SK-N-SH (cell line): ENCODE results near the gene ETV3L. TPM values are rescaled to one million over a fixed set of nuclear protein-coding genes. Genes with fewer than 3 reads are reported as not detected.

Experiments used
- CTCF ChIA-PET: fragments of 300-600, 350-600 bp; formaldehyde crosslinking; extraction: SDS; loops from one replicate; lab custom pipeline; 2021; lab: Yijun Ruan, JAX
- POLR2A ChIA-PET: fragments of 350-600 bp; sonication (Branson Sonifier 250); formaldehyde crosslinking; extraction: SDS; loops from one replicate; lab custom pipeline; 2020; ENCODE audit warnings: antibody characterized with exemption, inconsistent platforms; lab: Yijun Ruan, JAX
- DNase-seq: peaks from one replicate; pipeline ENCODE4 v3.0.0; 2012
- H2AFZ ChIP-seq: fragments of 200-600 bp; sonication (generic); 2 replicates; pipeline ENCODE4 v1.8.1; 2016; ENCODE audit warnings: antibody characterized with exemption, mild to moderate bottlenecking, low read depth
- H3F3A ChIP-seq: fragments of 200-600 bp; sonication (generic); replicated peaks from 2 replicates; pipeline ENCODE3; 2016; ENCODE audit warnings: antibody characterized with exemption, mild to moderate bottlenecking; ENCODE audit not compliant: insufficient read depth
- H3K27ac ChIP-seq, 2 experiments: fragments of 200-500 bp in 1 of 2; fragments of 200-600 bp in 1 of 2; sonication (Bioruptor generic) in 1 of 2; sonication (generic), shearing (Covaris generic) in 1 of 2; 2 replicates each; pipeline versions ENCODE4 v1.5.1 to v1.6.1; 2014 to 2016; ENCODE audit warnings: low read depth in 2 of 2, inconsistent platforms in 1 of 2, low read length in 1 of 2, mild to moderate bottlenecking in 1 of 2, mixed read lengths in 1 of 2
- H3K27me3 ChIP-seq: fragments of 200-600 bp; sonication (generic), shearing (Covaris generic); 2 replicates; pipeline ENCODE4 v1.6.1; 2016; ENCODE audit warnings: mixed run types; ENCODE audit not compliant: insufficient read depth
- H3K36me3 ChIP-seq, 2 experiments: fragments of 200-500 bp in 1 of 2; fragments of 200-600 bp in 1 of 2; sonication (Bioruptor generic) in 1 of 2; sonication (generic) in 1 of 2; replicated peaks in 1 of 2; 2 replicates each; pipeline versions ENCODE3 to v1.5.1; 2014 to 2016; ENCODE audit warnings: low read length in 1 of 2, mild to moderate bottlenecking in 1 of 2; ENCODE audit not compliant: insufficient read depth in 2 of 2, control insufficient read depth in 1 of 2
- H3K4me1 ChIP-seq, 2 experiments: fragments of 200-500 bp in 1 of 2; fragments of 200-600 bp in 1 of 2; sonication (Bioruptor generic) in 1 of 2; sonication (generic), shearing (Covaris generic) in 1 of 2; 2 replicates each; pipeline versions ENCODE4 v1.5.1 to v1.6.1; 2014 to 2016; ENCODE audit warnings: low read depth in 1 of 2, low read length in 1 of 2, mixed run types in 1 of 2; ENCODE audit not compliant: insufficient read depth in 2 of 2, control insufficient read depth in 1 of 2
- H3K4me2 ChIP-seq: fragments of 200-600 bp; sonication (generic), shearing (Covaris generic); 2 replicates; pipeline ENCODE4 v1.6.1; 2017; ENCODE audit warnings: mixed run types
- H3K4me3 ChIP-seq, 2 experiments: fragments of 200-500 bp in 1 of 2; fragments of 200-600 bp in 1 of 2; sonication (Bioruptor generic) in 1 of 2; sonication (generic), shearing (Covaris generic) in 1 of 2; 2 replicates each; pipeline versions ENCODE4 v1.5.1 to v1.8.1; 2014 to 2016; ENCODE audit warnings: low read depth in 2 of 2, inconsistent platforms in 1 of 2, low read length in 1 of 2, mild to moderate bottlenecking in 1 of 2, mixed read lengths in 1 of 2, moderate library complexity in 1 of 2
- H3K79me2 ChIP-seq: fragments of 200-600 bp; sonication (generic); 2 replicates; pipeline ENCODE4 v1.8.1; 2017; ENCODE audit warnings: mild to moderate bottlenecking; ENCODE audit not compliant: insufficient read depth
- H3K9ac ChIP-seq: fragments of 200-600 bp; sonication (generic); 2 replicates; pipeline ENCODE4 v1.6.1; 2017; ENCODE audit warnings: mixed run types
- H3K9me2 ChIP-seq: fragments of 200-600 bp; sonication (generic); 2 replicates; pipeline ENCODE4 v1.6.1; 2017; ENCODE audit warnings: mixed run types
- H3K9me3 ChIP-seq: fragments of 200-600 bp; sonication (generic); 2 replicates; pipeline ENCODE4 v1.6.1; 2017; ENCODE audit warnings: mixed run types, mild to moderate bottlenecking, moderate library complexity
- H4K20me1 ChIP-seq: fragments of 200-600 bp; sonication (generic); 2 replicates; pipeline ENCODE4 v1.6.1; 2017; ENCODE audit warnings: mild to moderate bottlenecking, mixed run types; ENCODE audit not compliant: insufficient read depth
- CHD2 ChIP-seq: fragments of 150-350 bp; IDR thresholded peaks from 2 replicates; pipeline ENCODE4 v1.6.1; 2018; ENCODE audit warnings: low read length; ENCODE audit not compliant: partially characterized antibody
- ELF1 ChIP-seq: IDR thresholded peaks from 2 replicates; pipeline ENCODE4 v1.4.0; 2012
- EZH2phosphoT487 ChIP-seq: fragments of 200-600 bp; sonication (generic); IDR thresholded peaks from 2 replicates; pipeline ENCODE4 v1.6.1; 2017; ENCODE audit warnings: low read depth, mixed run types, mild to moderate bottlenecking, antibody characterized with exemption, moderate library complexity, borderline replicate concordance
- FOXJ3 ChIP-seq: sonication (generic); formaldehyde crosslinking; IDR thresholded peaks from 2 replicates; pipeline ENCODE4 v1.5.1; 2020; ENCODE audit warnings: mild to moderate bottlenecking, missing genetic modification reagents
- GABPA ChIP-seq: IDR thresholded peaks from 2 replicates; pipeline ENCODE4 v1.4.0; 2012; ENCODE audit warnings: low read depth, mild to moderate bottlenecking
- JUND ChIP-seq: IDR thresholded peaks from 2 replicates; pipeline ENCODE4 v1.4.0; 2012
- MAX ChIP-seq: IDR thresholded peaks from 2 replicates; pipeline ENCODE4 v1.4.0; 2012; ENCODE audit warnings: low read depth
- MEF2A ChIP-seq: IDR thresholded peaks from 2 replicates; pipeline ENCODE4 v1.4.0; 2012; ENCODE audit warnings: low read depth, borderline replicate concordance
- MXI1 ChIP-seq: IDR thresholded peaks from 2 replicates; pipeline ENCODE4 v1.6.1; 2012; ENCODE audit warnings: mild to moderate bottlenecking, low read depth, low read length, improper control_type of control experiment
- PBX3 ChIP-seq: IDR thresholded peaks from 2 replicates; pipeline ENCODE4; 2012
- POLR2AphosphoS5 ChIP-seq: IDR thresholded peaks from 2 replicates; pipeline ENCODE4 v1.6.1; 2012; ENCODE audit warnings: low read depth, low read length
- RCOR1 ChIP-seq: fragments of 150-350 bp; IDR thresholded peaks from 2 replicates; pipeline ENCODE4 v1.6.1; 2017; ENCODE audit warnings: antibody characterized with exemption, low read length
- RFX5 ChIP-seq: IDR thresholded peaks from 2 replicates; pipeline ENCODE4 v1.6.1; 2012; ENCODE audit warnings: mild to moderate bottlenecking, improper control_type of control experiment, low read length
- TCF12 ChIP-seq: IDR thresholded peaks from 2 replicates; pipeline ENCODE4 v1.4.0; 2012
- USF2 ChIP-seq: fragments of 150-350 bp; IDR thresholded peaks from 2 replicates; pipeline ENCODE4 v1.6.1; 2017; ENCODE audit warnings: antibody characterized with exemption, low read length, low read depth, borderline replicate concordance
- YY1 ChIP-seq: IDR thresholded peaks from 2 replicates; pipeline ENCODE4 v1.4.0; 2012; ENCODE audit warnings: low read depth, mild to moderate bottlenecking
- WGBS: methylation state at CpG from one replicate; pipeline ENCODE4 v1.1.6; 2017; ENCODE audit warnings: low lambda C conversion rate; 5-methylcytosine and 5-hydroxymethylcytosine counted together
- polyA plus RNA-seq, 3 experiments: library from polyadenylated mRNA; depleted of rRNA; stranded (reverse); fragments of >200 nt; gene quantifications; 2 replicates each; pipeline ENCODE4 v1.2.3, GENCODE V29; 2012
- TF ChIP-seq, protein P1 (sequence below): IDR thresholded peaks from 2 replicates; pipeline ENCODE4 v1.4.0; 2012; ENCODE audit warnings: low read depth, borderline replicate concordance
- TF ChIP-seq, protein P2 (sequence below): IDR thresholded peaks from 2 replicates; pipeline ENCODE4 v1.6.1; 2012; ENCODE audit warnings: mild to moderate bottlenecking, low read depth, low read length, moderate library complexity

ETV3L gene
- polyA plus RNA-seq, 1 of the 3 experiments (the other 2 are of a cell fraction), result not detected

DNA sequence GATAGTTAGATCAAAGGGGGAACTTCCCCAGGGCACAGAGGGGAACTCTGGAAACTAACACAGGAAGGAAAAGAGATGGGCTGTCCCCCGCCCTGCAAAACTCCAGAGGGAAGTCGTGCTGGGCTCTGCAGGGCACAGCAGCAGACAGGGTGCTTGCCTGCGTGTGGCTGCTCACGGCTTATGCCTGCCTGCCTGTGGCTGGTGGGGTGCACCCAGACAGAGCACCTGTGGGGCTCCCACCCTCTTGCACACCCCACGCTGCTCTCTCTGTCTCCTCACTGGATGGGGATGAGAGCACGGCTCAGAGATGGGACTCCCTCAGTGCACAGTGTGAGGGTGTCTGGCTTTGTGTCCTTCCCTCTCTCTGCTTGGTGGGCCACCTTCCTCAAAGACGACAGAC is 13.5 kb upstream of the ETV3L start:
- H3F3A ChIP-seq, result no peaks in the 10 kb centered on the region
- H3K27me3 ChIP-seq, result no peaks in the 10 kb centered on the region
- TF ChIP-seq CHD2 (no peak), FOXJ3 (CRISPR knock-in tag) (no peak), JUND (no peak), MEF2A (no peak), MAX (no peak), YY1 (no peak), EZH2phosphoT487 (no peak), POLR2AphosphoS5 (no peak), MXI1 (no peak), RCOR1 (no peak), PBX3 (no peak), RFX5 (no peak), GABPA (no peak), ELF1 (no peak), USF2 (no peak), TCF12 (no peak)
- TF ChIP-seq, protein P1, sequence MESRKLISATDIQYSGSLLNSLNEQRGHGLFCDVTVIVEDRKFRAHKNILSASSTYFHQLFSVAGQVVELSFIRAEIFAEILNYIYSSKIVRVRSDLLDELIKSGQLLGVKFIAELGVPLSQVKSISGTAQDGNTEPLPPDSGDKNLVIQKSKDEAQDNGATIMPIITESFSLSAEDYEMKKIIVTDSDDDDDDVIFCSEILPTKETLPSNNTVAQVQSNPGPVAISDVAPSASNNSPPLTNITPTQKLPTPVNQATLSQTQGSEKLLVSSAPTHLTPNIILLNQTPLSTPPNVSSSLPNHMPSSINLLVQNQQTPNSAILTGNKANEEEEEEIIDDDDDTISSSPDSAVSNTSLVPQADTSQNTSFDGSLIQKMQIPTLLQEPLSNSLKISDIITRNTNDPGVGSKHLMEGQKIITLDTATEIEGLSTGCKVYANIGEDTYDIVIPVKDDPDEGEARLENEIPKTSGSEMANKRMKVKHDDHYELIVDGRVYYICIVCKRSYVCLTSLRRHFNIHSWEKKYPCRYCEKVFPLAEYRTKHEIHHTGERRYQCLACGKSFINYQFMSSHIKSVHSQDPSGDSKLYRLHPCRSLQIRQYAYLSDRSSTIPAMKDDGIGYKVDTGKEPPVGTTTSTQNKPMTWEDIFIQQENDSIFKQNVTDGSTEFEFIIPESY, result no peak
- TF ChIP-seq, protein P2, sequence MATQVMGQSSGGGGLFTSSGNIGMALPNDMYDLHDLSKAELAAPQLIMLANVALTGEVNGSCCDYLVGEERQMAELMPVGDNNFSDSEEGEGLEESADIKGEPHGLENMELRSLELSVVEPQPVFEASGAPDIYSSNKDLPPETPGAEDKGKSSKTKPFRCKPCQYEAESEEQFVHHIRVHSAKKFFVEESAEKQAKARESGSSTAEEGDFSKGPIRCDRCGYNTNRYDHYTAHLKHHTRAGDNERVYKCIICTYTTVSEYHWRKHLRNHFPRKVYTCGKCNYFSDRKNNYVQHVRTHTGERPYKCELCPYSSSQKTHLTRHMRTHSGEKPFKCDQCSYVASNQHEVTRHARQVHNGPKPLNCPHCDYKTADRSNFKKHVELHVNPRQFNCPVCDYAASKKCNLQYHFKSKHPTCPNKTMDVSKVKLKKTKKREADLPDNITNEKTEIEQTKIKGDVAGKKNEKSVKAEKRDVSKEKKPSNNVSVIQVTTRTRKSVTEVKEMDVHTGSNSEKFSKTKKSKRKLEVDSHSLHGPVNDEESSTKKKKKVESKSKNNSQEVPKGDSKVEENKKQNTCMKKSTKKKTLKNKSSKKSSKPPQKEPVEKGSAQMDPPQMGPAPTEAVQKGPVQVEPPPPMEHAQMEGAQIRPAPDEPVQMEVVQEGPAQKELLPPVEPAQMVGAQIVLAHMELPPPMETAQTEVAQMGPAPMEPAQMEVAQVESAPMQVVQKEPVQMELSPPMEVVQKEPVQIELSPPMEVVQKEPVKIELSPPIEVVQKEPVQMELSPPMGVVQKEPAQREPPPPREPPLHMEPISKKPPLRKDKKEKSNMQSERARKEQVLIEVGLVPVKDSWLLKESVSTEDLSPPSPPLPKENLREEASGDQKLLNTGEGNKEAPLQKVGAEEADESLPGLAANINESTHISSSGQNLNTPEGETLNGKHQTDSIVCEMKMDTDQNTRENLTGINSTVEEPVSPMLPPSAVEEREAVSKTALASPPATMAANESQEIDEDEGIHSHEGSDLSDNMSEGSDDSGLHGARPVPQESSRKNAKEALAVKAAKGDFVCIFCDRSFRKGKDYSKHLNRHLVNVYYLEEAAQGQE, result no peak
- H3K4me1 ChIP-seq, result no peaks in the 10 kb centered on the region
- no peak overlapping the region for H3K27ac ChIP-seq
- H3K9me3 ChIP-seq, result no peaks in the 10 kb centered on the region
- H3K9me2 ChIP-seq, result no peaks in the 10 kb centered on the region
- H3K4me3 ChIP-seq, result no peak overlapping the region
- H2AFZ ChIP-seq, result no peak overlapping the region
- H3K36me3 ChIP-seq, result no peaks in the 10 kb centered on the region
- no peak overlapping the region for H3K4me2 ChIP-seq
- POLR2A ChIA-PET, result no interaction called here
- no peak overlapping the region for H3K9ac ChIP-seq
- 72% methylated on average over 5 of the region's 7 CpGs for WGBS
- H3K79me2 ChIP-seq, result no peaks in the 10 kb centered on the region
- CTCF ChIA-PET, result interaction anchor here (1.1 to 4.7 kb wide), 2 partner anchors 23 to 42 kb away, joined by 4 to 27 read pairs; no protein-coding TSS in a partner anchor
- no peaks in the 10 kb centered on the region for H4K20me1 ChIP-seq
- DNase-seq, result no peak
